Fibroblast of skin of left quadriceps (primary cell): Measurements from ENCODE around the gene ARID3C.
A peak's percentile ranks its signal among the peaks of the same experiment; 100 is the strongest.
"Not testable (repeated sequence)": the region's sequence is repeated elsewhere in the genome, so short reads cannot be mapped to it uniquely, and the experiment has no call there.

ENCODE experiments used
- DNase-seq, 2 experiments: peaks; one replicate each; pipeline ENCODE4 v3.0.0-alpha.2; 2013; ENCODE audit warnings: low read depth in 2 of 2

ARID3C gene

DNA sequence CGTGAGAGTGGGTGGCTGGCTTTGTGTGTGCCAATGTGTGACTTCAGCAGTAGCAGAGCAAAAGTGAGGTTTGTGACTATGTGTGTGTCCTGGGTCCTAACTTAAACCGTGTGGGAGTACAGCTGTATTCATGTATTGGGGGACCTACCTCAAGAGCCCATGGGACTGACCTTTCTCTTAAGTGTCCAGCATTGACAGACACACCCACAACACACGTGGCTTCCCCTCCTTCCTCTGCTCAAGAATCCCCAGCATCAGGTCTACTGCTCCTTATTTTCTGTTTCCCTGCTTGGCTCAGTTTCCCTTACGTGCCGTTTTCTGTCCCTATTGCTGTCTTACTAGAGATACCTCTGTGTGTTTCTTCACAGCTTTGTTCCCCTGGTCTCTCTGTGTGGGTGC, 23.7 kb upstream of the ARID3C start:
- DNase-seq = no peak

DNA sequence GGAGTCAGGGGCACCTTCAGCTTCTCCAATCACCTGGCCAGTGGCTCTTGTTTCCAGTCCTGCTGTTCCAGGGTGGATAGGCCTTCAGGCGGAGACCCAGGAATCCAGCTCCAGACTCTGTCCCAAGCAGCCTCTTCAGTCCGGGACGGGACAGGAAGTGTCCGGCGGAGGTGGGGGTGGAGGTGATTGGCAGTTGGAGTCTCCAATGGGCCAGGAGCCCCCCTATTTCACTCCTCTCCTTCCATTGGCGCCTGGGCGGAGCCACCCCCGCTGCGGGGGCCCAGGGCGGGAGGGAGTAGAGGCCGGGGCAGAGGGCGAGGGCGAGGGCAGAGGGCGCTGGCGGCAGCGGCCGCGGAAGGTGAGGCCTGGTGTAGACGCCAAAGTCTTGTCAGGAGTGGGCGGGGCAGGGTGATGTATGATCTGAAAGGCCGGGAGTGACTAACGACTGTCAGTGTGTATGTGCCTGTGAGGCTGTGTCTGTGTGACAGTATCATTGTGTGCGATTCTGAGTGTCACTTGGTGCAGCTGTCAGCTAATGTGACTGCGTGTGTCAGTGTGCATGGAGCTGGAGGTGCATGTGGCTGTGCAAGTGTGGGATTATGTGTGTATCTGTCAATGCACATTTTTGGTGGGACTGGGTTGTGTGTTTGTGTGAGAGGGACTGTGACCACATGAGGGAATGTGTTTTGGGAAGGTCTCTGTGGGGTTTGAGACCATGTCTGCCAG, 23.2 kb upstream of the ARID3C start, which contains the start of gene IL11RA:
Gene IL11RA, plus strand, starts transcription at position 310 of the 726 bp plus-strand sequence. CDS start 3,033 bp downstream, outside the sequence.
- no peak for DNase-seq

DNA sequence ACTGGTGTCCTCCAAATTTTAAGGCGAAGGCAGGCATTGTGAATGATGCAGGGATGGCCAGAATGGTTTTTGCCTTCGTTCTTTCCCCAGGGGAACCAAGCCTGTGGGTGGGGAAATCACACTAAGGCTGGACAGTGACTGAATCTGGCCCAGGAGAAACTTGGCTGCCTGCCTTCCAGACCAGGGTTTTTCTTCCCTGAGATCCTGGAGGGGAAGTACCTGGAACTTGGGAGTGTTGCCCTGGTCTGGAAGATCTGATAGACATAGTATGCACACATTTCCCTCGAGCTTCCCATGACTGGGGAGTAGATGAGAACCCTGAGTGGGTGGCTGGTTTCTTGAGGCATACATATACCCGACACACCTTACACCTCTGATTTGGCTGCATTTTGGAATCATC, 22.5 kb upstream of the ARID3C start:
- DNase-seq = no peak

DNA sequence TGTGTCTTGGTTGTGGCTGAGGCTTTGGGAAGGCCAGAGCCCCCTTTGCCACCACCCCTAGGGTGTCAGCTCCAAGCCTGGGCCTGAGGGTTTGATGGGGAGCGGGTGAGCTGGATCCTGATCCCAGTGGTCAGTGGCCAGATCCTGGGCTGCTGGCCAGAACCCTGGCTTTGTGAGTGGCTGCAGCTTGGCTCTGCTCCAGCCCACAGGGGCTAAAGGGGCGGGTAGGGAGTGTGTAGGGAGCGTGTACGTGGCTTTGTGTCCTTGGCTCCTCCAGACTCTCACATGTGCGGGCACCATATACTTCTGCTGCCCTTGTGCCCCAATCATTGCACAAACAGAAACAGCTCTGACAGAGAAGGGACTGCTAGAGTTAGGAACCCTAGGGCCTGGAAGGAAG, 21.9 kb upstream of the ARID3C start:
- no peak for DNase-seq

DNA sequence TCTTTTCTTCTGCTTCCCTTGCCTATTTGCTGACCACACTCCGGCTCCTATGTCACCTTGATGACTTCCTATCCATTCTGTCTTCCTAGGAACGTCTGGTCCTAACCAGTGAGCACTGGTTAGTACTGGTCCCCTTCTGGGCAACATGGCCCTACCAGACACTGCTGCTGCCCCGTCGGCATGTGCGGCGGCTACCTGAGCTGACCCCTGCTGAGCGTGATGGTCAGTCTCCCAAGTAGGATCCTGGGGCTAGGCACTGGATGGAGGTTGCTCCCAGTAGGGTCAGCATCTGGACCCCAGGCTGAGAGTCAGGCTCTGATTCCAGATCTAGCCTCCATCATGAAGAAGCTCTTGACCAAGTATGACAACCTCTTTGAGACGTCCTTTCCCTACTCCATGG, 19.8 kb upstream of the ARID3C start:
- no peak for DNase-seq

DNA sequence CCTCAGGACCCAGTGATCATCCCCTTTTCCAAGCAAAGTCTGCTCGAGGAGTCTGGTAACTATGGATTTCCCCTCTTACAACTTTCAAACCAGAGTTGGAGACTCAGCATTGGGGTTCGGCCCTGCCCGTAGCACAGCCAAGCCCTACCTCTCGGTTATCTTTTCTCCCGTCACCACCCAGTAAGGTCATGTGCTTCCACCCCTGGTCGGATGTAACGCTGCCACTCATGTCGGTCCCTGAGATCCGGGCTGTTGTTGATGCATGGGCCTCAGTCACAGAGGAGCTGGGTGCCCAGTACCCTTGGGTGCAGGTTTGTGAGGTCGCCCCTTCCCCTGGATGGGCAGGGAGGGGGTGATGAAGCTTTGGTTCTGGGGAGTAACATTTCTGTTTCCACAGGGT, 18.8 kb upstream of the ARID3C start:
- DNase-seq = no peak

DNA sequence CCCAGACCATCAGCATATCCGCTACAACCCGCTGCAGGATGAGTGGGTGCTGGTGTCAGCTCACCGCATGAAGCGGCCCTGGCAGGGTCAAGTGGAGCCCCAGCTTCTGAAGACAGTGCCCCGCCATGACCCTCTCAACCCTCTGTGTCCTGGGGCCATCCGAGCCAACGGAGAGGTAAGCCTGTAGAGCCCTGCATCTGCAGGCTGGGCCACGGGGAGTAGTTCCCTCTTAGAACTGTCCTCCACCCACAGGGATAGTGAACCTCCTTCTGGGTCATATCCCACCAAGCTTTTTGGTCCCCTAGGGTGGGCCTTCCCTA, 18.2 kb upstream of the ARID3C start:
- no peak for DNase-seq

DNA sequence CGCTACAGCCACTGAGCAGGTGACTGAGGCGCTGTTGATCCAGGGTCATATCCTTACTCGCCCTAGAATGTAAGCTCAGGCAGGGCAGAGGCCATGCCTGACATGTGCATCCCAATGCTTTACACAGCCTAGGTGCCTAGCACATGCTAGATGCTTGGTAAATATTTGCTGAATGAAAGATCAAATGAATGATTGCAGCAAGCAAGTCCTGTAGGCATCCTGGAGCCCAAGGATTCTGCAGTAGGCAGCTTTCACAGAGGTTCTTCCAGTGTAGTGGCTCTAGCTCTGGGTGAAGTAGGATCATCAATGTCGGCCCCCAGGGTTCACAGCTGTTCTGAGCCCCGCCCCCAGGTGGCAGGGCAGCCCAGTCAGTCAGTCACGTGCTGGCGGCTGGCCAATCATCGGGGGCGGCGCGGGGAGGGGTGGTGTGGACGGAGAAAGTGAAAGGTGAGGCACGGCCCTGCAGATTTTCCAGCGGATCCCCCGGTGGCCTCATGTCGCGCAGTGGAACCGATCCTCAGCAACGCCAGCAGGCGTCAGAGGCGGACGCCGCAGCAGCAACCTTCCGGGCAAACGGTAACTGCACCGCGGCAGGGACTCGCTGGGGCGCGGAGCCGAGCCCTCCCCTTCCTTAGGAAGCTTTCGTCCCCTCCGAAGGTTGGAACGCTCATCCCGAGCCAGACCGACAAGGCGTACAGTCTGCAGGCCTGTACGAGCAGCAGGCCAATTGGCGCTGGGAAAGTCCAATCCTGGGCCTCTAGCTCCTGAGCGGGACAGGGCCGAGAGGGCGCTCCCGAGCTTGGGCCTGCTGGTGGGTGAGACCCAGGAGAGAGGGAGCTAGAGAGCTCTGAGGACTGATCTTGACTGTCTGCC, 17.6 kb upstream of the ARID3C start, which contains the start of gene GALT:
Gene GALT, plus strand, starts transcription at position 465 of the 873 bp plus-strand sequence. Its CDS starts 30 bp downstream, at position 495.
- DNase-seq = peak in 1 of 2 experiments; percentile 63

DNA sequence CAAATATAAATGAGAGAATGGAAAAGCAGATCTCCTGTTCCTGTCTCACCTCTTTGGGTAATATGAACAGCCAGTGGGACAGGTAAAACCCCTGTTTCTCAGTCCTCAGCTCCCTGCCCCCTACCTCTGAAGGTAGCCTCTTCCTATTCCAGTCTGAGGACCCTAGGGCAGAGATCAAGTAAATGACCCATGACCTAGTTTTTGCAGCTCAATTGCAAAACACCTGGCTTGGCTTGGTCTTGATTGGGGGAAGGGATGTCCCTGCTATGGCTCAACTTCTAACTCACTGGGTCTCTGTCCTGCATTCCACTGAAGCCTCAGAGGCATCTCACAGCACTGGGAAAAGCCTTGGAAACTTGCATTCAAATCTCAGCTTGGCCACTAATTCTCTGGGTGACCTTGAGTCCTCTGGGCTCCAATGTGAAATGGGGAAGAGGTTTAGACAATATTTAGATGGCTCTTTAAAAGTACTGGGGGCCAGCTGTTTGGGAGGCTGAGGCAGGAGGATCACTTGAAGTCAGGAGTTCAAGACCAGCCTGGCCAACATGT, 16.0 kb upstream of the ARID3C start:
- DNase-seq = no peak

DNA sequence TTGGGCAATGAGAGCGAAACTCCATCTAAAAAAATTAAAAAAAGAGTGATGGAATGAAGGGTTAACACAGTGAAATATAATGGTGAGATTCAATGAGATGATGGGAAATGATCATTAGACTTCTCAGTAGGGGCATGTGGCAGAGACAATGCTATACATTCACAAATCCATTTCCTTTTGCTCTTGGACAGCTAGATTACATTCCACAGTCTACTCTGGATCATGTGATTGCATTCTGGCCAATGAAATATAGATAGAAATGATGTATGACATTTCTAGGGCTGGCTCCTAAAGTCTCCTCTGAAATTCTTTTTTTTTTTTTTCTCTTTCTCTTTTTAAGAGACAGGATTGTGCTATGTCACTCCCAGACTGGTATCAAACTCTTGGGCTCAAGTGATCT, 13.8 kb upstream of the ARID3C start:
- no peak for DNase-seq

DNA sequence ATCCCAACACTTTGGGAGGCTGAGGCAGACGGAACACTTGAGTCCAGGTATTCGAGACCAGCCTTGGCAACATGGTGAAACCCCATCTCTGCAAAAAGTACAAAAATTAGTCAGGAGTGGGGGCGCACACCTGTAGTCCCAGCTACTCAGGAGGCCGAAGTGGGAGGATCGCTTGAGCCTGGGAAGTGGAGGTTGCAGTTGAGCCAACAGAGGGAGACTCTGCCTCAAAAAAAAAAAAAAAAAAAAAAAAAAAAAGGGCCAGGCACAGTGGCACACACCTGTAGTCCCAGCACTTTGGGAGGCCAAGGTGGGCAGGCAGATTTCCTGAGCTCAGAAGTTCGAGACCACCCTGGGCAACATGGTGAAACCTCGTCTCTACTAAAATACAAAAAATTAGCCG, 10.5 kb upstream of the ARID3C start:
- DNase-seq = not testable (repeated sequence)

DNA sequence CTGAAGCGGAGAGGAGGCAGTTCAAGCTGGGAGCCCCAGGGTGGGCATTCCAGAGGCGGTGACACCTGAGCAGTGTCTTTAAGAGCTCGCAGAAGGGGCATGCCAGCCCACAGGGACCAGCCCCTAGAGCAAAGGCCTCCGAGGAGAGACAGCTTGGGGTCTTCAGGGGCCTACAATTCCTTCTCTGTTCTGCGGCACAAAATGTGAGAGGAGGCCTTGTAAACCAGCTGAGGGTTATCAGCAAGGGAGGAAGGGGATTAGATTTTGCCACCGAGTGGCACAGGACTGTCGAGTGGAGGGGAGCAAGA, 9.2 kb upstream of the ARID3C start:
- DNase-seq = no peak

DNA sequence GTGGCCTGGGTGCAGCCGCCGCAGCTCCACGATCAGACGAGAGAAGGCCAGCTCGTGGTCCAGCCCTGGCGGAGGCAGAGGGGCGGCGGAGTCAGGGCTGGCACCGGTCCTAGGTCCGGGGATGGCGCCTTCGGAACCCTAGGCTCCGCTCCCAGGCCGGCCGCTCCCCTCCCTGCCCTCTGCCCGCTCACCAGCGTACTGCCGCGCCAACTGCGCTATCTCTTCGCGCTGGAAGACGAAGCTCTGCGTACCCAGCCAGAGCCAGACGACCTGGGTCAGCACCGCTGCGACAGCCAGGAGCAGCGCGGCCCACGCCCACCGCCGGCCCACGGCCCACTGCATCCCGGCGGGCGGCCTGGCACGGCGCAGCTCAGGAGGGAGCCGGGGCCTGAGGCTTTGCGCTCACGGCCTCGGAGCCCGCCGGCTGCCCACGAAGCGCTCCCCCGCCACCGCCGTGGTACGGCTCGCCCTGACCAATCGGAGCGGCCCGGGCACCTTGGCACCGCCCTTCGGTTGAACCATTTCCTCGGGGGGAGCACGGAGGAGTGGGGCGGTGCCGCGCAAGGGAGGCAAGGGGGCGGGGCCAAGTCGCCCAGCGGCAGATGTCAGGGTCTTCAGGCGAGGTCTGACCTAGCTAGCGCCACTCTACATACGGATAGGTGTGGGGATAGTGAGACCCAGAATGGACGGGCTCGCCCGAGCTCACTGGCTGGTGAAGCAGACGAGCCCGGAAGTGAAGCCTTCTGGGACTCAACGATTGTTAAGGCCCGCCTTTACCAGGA, 8.7 kb upstream of the ARID3C start, which contains the start of gene SIGMAR1:
Gene SIGMAR1, minus strand, starts transcription at position 432 of the 782 bp plus-strand sequence. Its CDS starts 90 bp downstream, at position 342.
- DNase-seq = peak; percentile 86 to 89

DNA sequence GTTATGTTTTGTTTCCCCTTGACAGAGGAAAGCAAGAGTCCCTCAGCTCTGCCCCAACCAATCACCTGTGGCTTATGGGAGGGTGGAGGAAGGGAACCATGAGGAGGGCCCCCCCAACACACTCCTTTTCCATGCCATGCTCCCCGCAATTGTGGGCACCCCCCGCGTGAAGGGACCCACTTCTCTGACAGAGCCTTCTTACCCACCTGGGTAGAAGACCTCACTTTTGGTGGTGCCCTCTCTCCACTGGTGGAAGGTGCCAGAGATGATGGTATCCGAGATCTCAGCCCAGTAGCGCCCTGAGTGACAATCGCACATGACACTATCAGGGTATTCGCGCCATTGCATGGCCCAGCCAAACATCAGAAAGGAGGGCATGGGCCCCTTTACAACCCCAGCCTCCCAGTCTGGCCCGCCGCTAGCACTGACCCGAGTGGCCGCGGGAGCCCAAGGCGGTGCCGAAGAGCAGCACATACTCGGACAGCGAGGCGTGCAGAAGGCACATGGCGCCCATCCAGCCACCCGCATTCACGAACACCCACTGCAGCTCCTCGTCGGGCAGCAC, 8.0 kb upstream of the ARID3C start:
- DNase-seq = no peak

DNA sequence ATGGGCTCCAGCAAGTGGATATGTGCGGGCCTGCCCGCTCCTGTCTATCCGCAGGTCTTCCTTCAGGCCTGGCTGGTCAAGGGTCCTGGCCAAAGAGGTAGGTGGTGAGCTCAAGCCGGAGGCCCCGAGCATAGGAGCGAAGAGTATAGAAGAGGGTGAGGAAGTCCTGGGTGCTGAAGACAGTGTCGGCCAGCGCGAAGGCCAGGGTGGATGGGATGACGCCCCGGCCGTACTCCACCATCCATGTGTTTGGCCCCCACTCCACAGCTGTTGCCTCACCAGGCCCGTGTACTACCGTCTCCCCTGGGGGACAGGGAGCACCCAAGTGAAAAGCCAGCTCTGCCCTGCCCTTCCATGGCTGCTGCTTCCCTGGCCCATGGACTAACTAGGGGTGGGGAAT, 6.7 kb upstream of the ARID3C start:
- DNase-seq = no peak

DNA sequence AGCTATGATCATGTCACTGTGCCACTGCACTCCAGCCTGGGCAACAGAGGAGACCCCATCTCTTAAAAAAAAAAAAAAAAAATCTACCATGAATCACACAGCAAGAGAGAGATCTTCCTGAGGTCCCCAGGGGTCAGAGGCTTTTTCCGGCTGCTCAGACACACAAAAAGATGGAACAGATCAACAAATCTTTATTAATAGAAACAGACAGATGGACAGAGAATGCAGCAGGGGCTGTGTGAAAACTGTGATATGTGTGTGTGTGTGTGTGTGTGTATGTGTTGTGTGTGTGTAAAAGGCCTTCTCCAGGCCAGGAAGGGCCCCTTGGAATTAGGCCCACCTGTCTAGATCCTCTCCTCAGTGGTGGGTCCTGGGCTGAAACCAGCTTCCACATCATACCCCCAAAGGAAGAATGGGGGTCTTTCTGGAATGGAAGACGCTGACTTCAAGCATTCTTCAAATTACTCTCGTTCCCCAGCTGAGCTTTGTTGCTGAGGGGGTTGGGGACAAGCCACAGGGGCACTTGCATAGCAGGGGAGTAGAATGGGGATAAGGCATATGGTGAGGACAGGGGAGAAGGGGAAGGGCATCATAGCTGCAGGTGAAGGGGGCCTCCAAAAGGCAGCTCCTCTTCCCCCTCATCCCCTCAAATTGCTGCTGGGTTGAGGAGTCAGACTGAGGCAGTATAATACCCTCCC, 5.8 kb upstream of the ARID3C start:
- DNase-seq = no peak

DNA sequence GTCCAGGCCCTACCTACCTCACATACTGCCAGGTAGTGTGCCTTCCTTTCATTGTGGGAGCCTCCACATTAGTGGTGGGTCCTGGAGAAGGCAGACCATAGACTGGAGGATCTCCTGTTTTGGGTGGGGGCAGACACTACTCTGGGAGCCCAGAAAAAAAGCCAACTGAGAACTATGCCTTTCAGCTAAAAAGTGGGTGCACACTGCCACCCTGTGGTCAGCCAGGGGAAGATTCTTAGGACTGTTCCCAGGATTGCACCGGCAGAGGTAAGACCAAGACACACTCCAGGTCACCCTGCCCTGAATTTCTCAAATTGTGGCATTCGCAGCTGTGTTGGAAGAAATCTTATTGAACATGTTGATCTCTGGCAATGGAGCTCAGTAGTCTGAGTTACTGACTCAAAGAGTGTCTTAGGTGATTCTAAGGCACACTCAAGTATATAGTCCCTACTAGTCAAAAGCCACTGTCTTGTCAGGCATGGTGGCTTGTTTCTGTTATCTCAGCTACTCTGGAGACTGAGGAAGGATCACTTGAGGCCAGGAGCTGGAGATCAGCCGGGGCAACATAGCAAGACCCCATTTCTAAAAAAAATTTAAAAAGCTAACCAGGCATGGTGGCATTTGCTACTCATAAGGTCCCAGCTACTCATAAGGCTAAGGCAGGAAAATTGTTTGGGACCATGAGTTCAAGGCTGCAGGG, 5.1 kb upstream of the ARID3C start:
- no peak for DNase-seq

DNA sequence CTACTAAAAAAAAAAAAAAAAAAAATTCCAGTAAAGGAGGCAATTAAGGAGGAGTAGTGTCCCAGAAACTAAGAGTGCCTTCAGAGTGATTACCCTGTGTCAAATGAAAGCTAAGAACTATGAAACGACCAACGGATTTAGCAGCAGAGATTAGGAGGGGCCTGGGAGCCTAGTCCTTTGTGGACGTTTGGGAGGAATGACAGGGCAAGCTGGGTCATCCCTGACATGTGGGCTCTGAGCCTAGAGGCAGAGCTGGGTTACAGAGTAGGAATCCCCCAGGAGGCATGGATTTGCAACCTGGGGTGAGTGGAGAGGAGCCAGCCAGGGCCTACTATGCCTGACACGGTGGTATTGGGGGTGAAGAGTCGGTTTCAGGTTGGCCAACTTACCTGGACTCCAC, 4.3 kb upstream of the ARID3C start:
- no peak for DNase-seq

DNA sequence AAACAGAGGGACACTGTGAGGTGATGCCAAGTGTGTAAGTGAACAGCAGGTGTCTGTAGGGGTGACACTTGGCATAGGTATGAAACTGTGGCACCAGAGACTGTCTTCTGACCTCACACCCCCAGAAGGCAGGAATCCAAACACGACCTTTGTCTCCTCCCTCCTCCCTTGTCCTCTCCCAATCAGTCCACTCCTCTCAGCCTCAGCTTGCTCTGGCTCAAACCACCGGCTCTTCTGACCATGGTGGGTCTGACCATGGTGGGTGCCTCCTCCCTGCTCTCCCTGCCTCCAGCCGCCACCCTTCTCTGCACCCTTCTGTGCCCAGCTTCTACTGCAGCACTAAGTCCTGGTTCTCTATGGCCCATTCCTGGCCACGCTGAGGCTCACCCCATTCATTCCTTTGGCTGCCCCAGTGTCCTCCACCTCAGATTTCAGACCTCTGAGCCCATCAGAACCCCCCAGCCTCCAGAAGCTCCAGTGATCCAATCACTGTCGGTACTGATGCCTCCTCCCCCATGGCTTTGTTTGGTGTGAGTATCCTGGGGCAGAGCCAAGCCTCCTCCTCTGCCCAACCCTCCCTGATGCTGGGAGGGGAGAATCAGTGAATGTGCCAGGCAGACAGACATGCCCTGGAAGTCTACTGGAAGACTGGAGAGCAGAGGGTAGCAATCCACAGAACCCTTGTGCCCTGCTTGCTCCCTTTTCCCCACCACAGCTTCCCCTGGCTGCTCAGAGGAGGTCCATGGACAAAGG, 1.7 kb upstream of the ARID3C start:
- DNase-seq = no peak

DNA sequence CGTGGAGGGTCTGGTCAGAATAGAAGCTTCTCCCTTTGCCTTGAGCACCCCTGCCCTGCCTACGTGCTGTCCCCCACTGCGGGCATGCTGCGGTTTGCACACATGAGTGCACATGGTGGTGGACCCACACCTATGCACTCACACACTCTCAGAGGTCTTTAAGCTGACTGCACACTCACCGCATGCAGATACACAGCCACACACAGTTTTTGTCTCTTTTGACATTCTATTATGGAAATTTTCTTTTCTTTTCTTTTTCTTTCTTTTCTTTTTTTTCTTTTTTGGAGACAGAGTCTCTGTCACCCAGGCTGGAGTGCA, 584 bp upstream of the ARID3C start:
- DNase-seq = no peak
